Tibial artery (tissue), 4 donors: ENCODE measurements around the gene SEPTIN7.

Experiments used
- DNase-seq, 2 donors: peaks; one replicate each; pipeline ENCODE4 v3.0.0-alpha.2; 2019
- H3K27ac ChIP-seq, 2 donors: fragments of 200-600 bp; sonication (generic) in 1 of 2; 1 replicate in 1 of 2; 2 replicates in 1 of 2; pipeline ENCODE4 v1.5.1; 2018 to 2019; ENCODE audit warnings: mild to moderate bottlenecking in 1 of 2
- H3K27me3 ChIP-seq, 2 donors: fragments of 200-600 bp; sonication (generic) in 1 of 2; one replicate each; pipeline versions ENCODE4 v1.5.1 to v1.6.0; 2016 to 2019
- H3K36me3 ChIP-seq, 3 donors: fragments of 200-600 bp; sonication (generic) in 2 of 3; one replicate each; pipeline ENCODE4 v1.5.1; 2016 to 2019; ENCODE audit warnings: mild to moderate bottlenecking in 2 of 3
- H3K4me1 ChIP-seq, 4 donors: fragments of 200-600 bp; sonication (generic) in 2 of 4; 1 replicate in 3 of 4; 2 replicates in 1 of 4; pipeline ENCODE4 v1.5.1; 2016 to 2019
- H3K4me3 ChIP-seq, 2 donors: fragments of 200-600 bp; sonication (generic) in 1 of 2; 1 replicate in 1 of 2; 2 replicates in 1 of 2; pipeline ENCODE4 v1.5.1; 2018 to 2019; ENCODE audit warnings: mild to moderate bottlenecking in 2 of 2
- H3K9me3 ChIP-seq, 3 donors: fragments of 200-600 bp; sonication (generic) in 1 of 3; one replicate each; pipeline ENCODE4 v1.5.1; 2016 to 2019
- CTCF ChIP-seq, 2 experiments: fragments of 200-600 bp in 1 of 2; fragments of 450-650 bp in 1 of 2; IDR thresholded peaks; one replicate each; pipeline ENCODE4 v1.5.1; 2017 to 2019; ENCODE audit warnings: antibody characterized with exemption in 2 of 2, mild to moderate bottlenecking in 1 of 2, moderate library complexity in 1 of 2
- intact Hi-C: fragments of 100-400 bp; cut with DNase I; formaldehyde crosslinking; loops from one replicate; pipeline ENCODE4 v1.15.0; 2023; ENCODE audit warnings: low total_unique reads

Gene SEPTIN7

DNA sequence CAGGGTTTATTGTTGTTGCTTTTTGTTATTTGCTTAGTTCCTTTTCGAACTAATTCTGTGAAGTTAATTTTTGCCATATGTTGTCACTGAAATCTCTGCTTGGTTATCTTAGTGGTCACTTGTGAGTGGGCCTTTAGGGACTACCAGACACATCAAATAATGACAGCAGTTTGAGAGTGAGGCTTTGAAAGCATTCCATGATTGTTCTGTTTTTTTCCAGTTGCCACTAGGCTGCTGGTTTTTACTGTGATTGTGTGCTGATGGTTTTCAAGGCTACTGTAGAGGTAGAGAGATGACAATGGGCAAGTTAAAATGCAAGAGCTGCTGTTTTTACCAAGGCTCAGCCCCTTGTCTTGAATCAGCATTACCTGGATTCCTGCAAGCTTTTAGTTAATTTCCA lies 20.0 kb downstream of the SEPTIN7 start:
- H3K9me3 ChIP-seq = peaks cover 0 to 5% (median 0%) of the 10 kb centered on the region in 3 donors
- intact Hi-C loops = no loop called here
- H3K36me3 ChIP-seq = no peaks in the 10 kb centered on the region
- H3K27me3 ChIP-seq = no peaks in the 10 kb centered on the region
- H3K4me1 ChIP-seq = peaks cover 0 to 34% (median 5%) of the 10 kb centered on the region in 4 donors
- DNase-seq = no peak
- no peak overlapping the region for H3K27ac ChIP-seq
- TF ChIP-seq CTCF (IDR thresholded peaks at IDR 0.05) = no peak
- H3K4me3 ChIP-seq = no peak overlapping the region

DNA sequence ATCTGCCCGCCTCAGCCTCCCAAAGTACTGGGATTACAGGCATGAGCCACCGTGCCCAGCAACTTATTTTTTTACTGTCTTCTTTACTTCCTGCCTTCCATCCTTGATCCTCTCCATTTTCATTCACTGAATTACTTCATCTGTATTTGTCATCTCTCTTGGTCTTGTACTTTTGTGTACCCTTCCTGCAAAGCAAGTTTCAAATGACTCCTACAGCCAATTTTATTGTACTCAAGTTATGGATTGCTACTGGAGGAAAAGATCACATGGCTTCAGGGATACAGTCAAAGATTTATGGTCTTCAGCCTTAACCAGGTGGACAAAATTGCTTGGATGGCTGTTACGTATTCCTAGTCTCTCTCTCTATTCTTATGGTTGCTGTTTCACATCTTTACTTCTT lies 22.6 kb downstream of the SEPTIN7 start:
- Histone ChIP-seq H3K4me1 (peaks cover 0 to 60% (median 19%) of the 10 kb centered on the region in 4 donors), H3K27ac (no peak overlapping the region), H3K9me3 (peaks cover 0 to 5% (median 0%) of the 10 kb centered on the region in 3 donors), H3K27me3 (no peaks in the 10 kb centered on the region), H3K4me3 (no peak overlapping the region), H3K36me3 (no peaks in the 10 kb centered on the region)
- intact Hi-C loops = no loop called here
- TF ChIP-seq CTCF (IDR thresholded peaks at IDR 0.05) = no peak
- no peak for DNase-seq

DNA sequence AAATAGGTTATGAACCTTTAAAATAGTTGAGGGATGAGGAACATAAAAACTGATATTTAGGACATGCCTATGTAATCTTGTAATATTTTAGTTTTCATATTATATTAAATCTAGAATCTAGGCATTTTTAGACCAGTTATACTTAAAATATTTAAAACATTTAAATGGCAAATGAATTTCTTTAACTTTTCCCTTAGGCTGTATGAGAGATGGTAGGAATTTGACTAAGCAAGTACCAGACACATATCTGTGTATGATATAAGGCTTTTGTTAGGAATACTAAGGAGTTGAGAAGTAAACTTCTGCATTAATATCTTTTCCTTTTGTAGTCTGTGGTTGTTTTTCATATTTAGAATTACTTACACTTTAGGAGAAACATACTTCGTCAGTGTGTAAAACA lies 25.1 kb downstream of the SEPTIN7 start:
- Histone ChIP-seq H3K27me3 (no peaks in the 10 kb centered on the region), H3K9me3 (no peaks in the 10 kb centered on the region), H3K4me3 (no peak overlapping the region), H3K27ac (no peak overlapping the region), H3K36me3 (no peaks in the 10 kb centered on the region), H3K4me1 (peaks cover 0 to 85% (median 35%) of the 10 kb centered on the region in 4 donors)
- DNase-seq = no peak
- TF ChIP-seq CTCF (IDR thresholded peaks at IDR 0.05) = no peak
- intact Hi-C loops = no loop called here

- intact Hi-C loops = no loop called here
- Histone ChIP-seq H3K36me3 (no peaks in the 10 kb centered on the region), H3K4me3 (no peak overlapping the region), H3K27me3 (no peaks in the 10 kb centered on the region), H3K4me1 (peaks cover 0 to 93% (median 41%) of the 10 kb centered on the region in 4 donors), H3K27ac (peak overlapping the region in 1 of 2 donors; percentile 20), H3K9me3 (no peaks in the 10 kb centered on the region)
- TF ChIP-seq CTCF (IDR thresholded peaks at IDR 0.05) = no peak
- DNase-seq = no peak
Measured at GRCh38 chr7:35826751-35827150, 25.9 kb downstream of the SEPTIN7 start.

DNA sequence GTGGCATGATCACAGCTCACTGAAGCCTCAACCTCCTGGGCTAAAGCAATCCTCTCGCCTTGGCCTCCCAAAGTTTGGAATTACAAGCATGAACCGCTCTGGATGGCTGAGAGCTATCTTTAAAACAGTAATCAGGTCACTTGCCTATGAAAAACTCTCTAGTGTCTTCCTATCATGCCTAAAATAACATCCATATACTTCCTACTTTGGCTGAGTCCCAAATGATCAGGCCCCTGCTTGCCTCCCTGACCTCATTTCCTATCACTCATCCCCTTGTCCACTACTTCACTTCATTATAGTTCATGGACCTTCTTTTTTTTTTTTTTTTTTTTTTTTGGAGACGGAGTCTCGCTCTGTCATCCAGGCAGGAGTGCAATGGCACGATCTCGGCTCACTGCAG lies 28.0 kb downstream of the SEPTIN7 start:
- Histone ChIP-seq H3K27ac (peak overlapping the region in 1 of 2 donors; percentile 13), H3K9me3 (no peaks in the 10 kb centered on the region), H3K27me3 (no peaks in the 10 kb centered on the region), H3K36me3 (peaks cover 3 to 4% (median 3%) of the 10 kb centered on the region in 3 donors), H3K4me1 (peaks cover 0 to 100% (median 42%) of the 10 kb centered on the region in 4 donors), H3K4me3 (no peak overlapping the region)
- no peak for TF ChIP-seq CTCF (IDR thresholded peaks at IDR 0.05)
- DNase-seq = no peak
- intact Hi-C loops = no loop called here

GRCh38 chr7:35831208-35831607 lies 30.4 kb downstream of the SEPTIN7 start:
- Histone ChIP-seq H3K4me1 (peaks cover 0 to 79% (median 38%) of the 10 kb centered on the region in 4 donors), H3K27ac (peak overlapping the region; percentile 24 to 27)
- intact Hi-C loops = no loop called here

More at GRCh38 chr7:35831208-35831607, 30.4 kb downstream of the SEPTIN7 start:
- no peaks in the 10 kb centered on the region for H3K9me3 ChIP-seq
- no peaks in the 10 kb centered on the region for H3K27me3 ChIP-seq
- H3K36me3 ChIP-seq = peaks cover 4 to 6% (median 5%) of the 10 kb centered on the region in 3 donors
- no peak for TF ChIP-seq CTCF (IDR thresholded peaks at IDR 0.05)
- H3K4me3 ChIP-seq = no peak overlapping the region
- DNase-seq = no peak
